Keratinocyte (primary cell): ENCODE measurements around the gene FNTB. TPM values are rescaled to one million over a fixed set of nuclear protein-coding genes. Genes with fewer than 3 reads are reported as not detected.

Source experiments
- DNase-seq: peaks from one replicate; pipeline ENCODE4 v3.0.0-alpha.2; 2011; ENCODE audit warnings: low read depth, missing footprints, low spot score
- FAIRE-seq: peaks from 2 replicates; lab custom pipeline; 2011; peaks lifted over from hg19 to GRCh38; lab: Jason Lieb, UNC
- H2AFZ ChIP-seq: 2 replicates; pipeline ENCODE4 v1.6.0; 2012; ENCODE audit warnings: low read length, control low read depth, inconsistent platforms; ENCODE audit not compliant: control insufficient read depth
- H3K27ac ChIP-seq: 2 replicates; pipeline ENCODE4 v1.5.1; 2011; ENCODE audit warnings: low read length; ENCODE audit not compliant: control insufficient read depth, insufficient read depth
- H3K27me3 ChIP-seq: 3 replicates; pipeline ENCODE4 v1.6.0; 2011; ENCODE audit warnings: low read length; ENCODE audit not compliant: control insufficient read depth, insufficient read depth; ENCODE audit errors: extremely low read depth
- H3K36me3 ChIP-seq, 2 experiments: 2 replicates in 1 of 2; 3 replicates in 1 of 2; pipeline ENCODE4 v1.5.1; 2011; ENCODE audit warnings: low read length in 2 of 2, mild to moderate bottlenecking in 1 of 2; ENCODE audit not compliant: control insufficient read depth in 2 of 2, insufficient read depth in 2 of 2; ENCODE audit errors: extremely low read depth in 1 of 2
- H3K4me1 ChIP-seq: 3 replicates; pipeline ENCODE4 v1.5.1; 2011; ENCODE audit warnings: low read length; ENCODE audit not compliant: control insufficient read depth, insufficient read depth; ENCODE audit errors: extremely low read depth
- H3K4me2 ChIP-seq: 3 replicates; pipeline ENCODE4 v1.6.0; 2011; ENCODE audit warnings: low read depth, low read length; ENCODE audit not compliant: control insufficient read depth, insufficient read depth; ENCODE audit errors: extremely low read depth
- H3K4me3 ChIP-seq, 3 experiments: fragments of 200-600 bp in 1 of 3; sonication (generic) in 1 of 3; 2 replicates in 2 of 3; 3 replicates in 1 of 3; pipeline ENCODE4 v1.5.1; 2011 to 2016; ENCODE audit warnings: low read length in 3 of 3, mild to moderate bottlenecking in 3 of 3, control low read depth in 2 of 3, inconsistent platforms in 1 of 3, low read depth in 1 of 3, mixed read lengths in 1 of 3, mixed run types in 1 of 3, moderate library complexity in 1 of 3; ENCODE audit not compliant: control insufficient read depth in 2 of 3, insufficient read depth in 2 of 3; ENCODE audit errors: extremely low read depth in 1 of 3
- H3K79me2 ChIP-seq: 2 replicates; pipeline ENCODE4 v1.6.0; 2012; ENCODE audit warnings: low read length; ENCODE audit not compliant: control insufficient read depth, insufficient read depth
- H3K9ac ChIP-seq: 3 replicates; pipeline ENCODE4 v1.6.0; 2011; ENCODE audit warnings: low read length; ENCODE audit not compliant: control insufficient read depth, insufficient read depth; ENCODE audit errors: extremely low read depth
- H3K9me1 ChIP-seq: 3 replicates; pipeline ENCODE4 v1.6.0; 2011; ENCODE audit warnings: low read length; ENCODE audit not compliant: control insufficient read depth, insufficient read depth; ENCODE audit errors: extremely low read depth
- H3K9me3 ChIP-seq: 2 replicates; pipeline ENCODE4 v1.5.1; 2012; ENCODE audit warnings: low read depth, low read length; ENCODE audit not compliant: control insufficient read depth
- H4K20me1 ChIP-seq: 3 replicates; pipeline ENCODE4 v1.6.0; 2011; ENCODE audit warnings: low read length; ENCODE audit not compliant: control insufficient read depth, insufficient read depth; ENCODE audit errors: extremely low read depth
- EZH2 ChIP-seq: IDR thresholded peaks from one replicate; pipeline ENCODE4 v1.6.1; 2012; ENCODE audit warnings: inconsistent platforms, mild to moderate bottlenecking, low read length, moderate library complexity
- dilution Hi-C: fragments of 300-500 bp; cut with MboI; formaldehyde crosslinking; loops from one replicate; pipeline ENCODE4 v1.7.0; 2020; ENCODE audit warnings: low sequenced_read_pairs; ENCODE audit not compliant: extremely low pct_ligation_motif_present
- polyA plus RNA-seq, 5 experiments: library from polyadenylated mRNA; depleted of rRNA in 3 of 5; stranded (reverse) in 3 of 5; stranded (forward) in 1 of 5; unstranded in 1 of 5; fragments of >200 nt; gene quantifications; 1 replicate in 1 of 5; 2 replicates in 3 of 5; 3 replicates in 1 of 5; pipeline versions ENCODE4 v1.2.1 to v1.2.3, GENCODE V29; 2011 to 2012; ENCODE audit warnings: missing spikeins in 2 of 5, low read depth in 1 of 5, low replicate concordance in 1 of 5
- TF ChIP-seq, protein P1 (sequence below), 3 experiments: IDR thresholded peaks in 1 of 3; conservative IDR thresholded peaks in 1 of 3; optimal IDR thresholded peaks in 1 of 3; 2 replicates in 2 of 3; 3 replicates in 1 of 3; pipeline versions ENCODE3 to v1.5.1; 2011; ENCODE audit warnings: low read length in 3 of 3, mild to moderate bottlenecking in 3 of 3, moderate library complexity in 2 of 3, control low read depth in 1 of 3, inconsistent platforms in 1 of 3; ENCODE audit not compliant: insufficient read depth in 2 of 3; ENCODE audit errors: extremely low read depth in 1 of 3

The FNTB gene
- polyA plus RNA-seq, 1 donor (not counting 4 experiments of a cell fraction or from before 2014, with no cell fraction given), result 10.1 TPM

DNA sequence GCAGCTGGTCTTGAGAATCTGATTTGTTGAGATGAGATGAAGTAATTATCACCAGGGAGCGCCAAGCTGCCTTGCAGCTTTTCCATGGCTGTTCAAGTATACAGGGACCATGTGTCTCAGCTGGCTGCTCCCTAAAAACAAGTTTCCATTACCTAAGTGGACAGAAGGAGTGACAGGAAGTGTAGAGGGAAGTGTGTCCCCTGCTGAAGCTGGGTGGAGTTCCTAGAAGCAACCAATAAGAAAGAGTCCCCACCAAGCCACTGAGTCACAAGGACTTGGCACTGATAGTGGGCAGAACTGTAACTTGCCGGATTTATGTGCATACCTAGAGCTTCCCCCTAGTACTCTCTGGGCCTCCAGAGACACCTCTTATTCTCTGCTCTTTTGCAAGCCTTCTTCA is 42.7 kb upstream of the FNTB start:
- H3K79me2 ChIP-seq, result peaks cover 4% of the 10 kb centered on the region
- H4K20me1 ChIP-seq, result no peaks in the 10 kb centered on the region
- H3K4me3 ChIP-seq, result no peak overlapping the region
- dilution Hi-C loops, result no loop called here
- H3K27ac ChIP-seq, result no peak overlapping the region
- H3K9ac ChIP-seq, result no peak overlapping the region
- H3K27me3 ChIP-seq, result no peaks in the 10 kb centered on the region
- FAIRE-seq (no peak), DNase-seq (no peak)
- TF ChIP-seq EZH2, result no peak
- TF ChIP-seq, protein P1, sequence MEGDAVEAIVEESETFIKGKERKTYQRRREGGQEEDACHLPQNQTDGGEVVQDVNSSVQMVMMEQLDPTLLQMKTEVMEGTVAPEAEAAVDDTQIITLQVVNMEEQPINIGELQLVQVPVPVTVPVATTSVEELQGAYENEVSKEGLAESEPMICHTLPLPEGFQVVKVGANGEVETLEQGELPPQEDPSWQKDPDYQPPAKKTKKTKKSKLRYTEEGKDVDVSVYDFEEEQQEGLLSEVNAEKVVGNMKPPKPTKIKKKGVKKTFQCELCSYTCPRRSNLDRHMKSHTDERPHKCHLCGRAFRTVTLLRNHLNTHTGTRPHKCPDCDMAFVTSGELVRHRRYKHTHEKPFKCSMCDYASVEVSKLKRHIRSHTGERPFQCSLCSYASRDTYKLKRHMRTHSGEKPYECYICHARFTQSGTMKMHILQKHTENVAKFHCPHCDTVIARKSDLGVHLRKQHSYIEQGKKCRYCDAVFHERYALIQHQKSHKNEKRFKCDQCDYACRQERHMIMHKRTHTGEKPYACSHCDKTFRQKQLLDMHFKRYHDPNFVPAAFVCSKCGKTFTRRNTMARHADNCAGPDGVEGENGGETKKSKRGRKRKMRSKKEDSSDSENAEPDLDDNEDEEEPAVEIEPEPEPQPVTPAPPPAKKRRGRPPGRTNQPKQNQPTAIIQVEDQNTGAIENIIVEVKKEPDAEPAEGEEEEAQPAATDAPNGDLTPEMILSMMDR (optimal IDR thresholded peaks at IDR 0.05 in 1 of 3, IDR thresholded peaks at IDR 0.05 in 1 of 3, conservative IDR thresholded peaks at IDR 0.05 in 1 of 3; ENCODE audit: extremely low read depth in 1 of 3, insufficient read depth in 2 of 3, low read length in 3 of 3), result no peak
- H3K9me3 ChIP-seq, result no peaks in the 10 kb centered on the region
- H3K36me3 ChIP-seq, result peaks cover 0 to 13% of the 10 kb centered on the region in 2 experiments
- peaks cover 16% of the 10 kb centered on the region for H3K4me1 ChIP-seq
- H3K4me2 ChIP-seq, result no peak overlapping the region
- no peaks in the 10 kb centered on the region for H3K9me1 ChIP-seq
- H2AFZ ChIP-seq, result no peak overlapping the region

DNA sequence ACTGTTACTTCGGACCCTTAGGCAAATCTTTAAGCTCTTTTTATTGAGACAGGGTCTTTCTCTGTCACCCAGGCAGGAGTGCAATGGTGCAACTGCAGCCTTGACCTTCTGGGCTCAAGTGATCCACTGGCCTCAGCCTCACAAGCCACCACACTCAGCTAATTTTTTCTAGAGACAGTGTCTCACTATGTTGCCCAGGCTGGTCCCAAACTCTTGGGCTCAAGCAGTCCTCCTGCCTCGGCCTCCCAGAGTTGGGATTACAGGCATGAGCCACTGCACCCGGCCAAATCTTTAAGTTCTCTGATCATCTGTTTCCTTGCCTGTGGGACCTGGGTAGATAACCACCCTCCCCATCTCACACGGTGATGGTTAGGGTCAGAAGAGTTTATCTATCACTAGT is 41.8 kb upstream of the FNTB start:
- Histone ChIP-seq H3K4me1 (peaks cover 16% of the 10 kb centered on the region), H3K36me3 (peaks cover 0 to 7% of the 10 kb centered on the region in 2 experiments), H3K4me3 (no peak overlapping the region), H3K9me3 (no peaks in the 10 kb centered on the region), H2AFZ (no peak overlapping the region), H3K4me2 (no peak overlapping the region), H3K79me2 (peaks cover 4% of the 10 kb centered on the region), H3K27ac (no peak overlapping the region), H3K9me1 (no peaks in the 10 kb centered on the region), H3K9ac (no peak overlapping the region), H3K27me3 (no peaks in the 10 kb centered on the region), H4K20me1 (no peaks in the 10 kb centered on the region)
- DNase-seq (no peak), FAIRE-seq (no peak)
- TF ChIP-seq, protein P1 (optimal IDR thresholded peaks at IDR 0.05 in 1 of 3, IDR thresholded peaks at IDR 0.05 in 1 of 3, conservative IDR thresholded peaks at IDR 0.05 in 1 of 3; ENCODE audit: extremely low read depth in 1 of 3, insufficient read depth in 2 of 3, low read length in 3 of 3), result no peak
- no peak for TF ChIP-seq EZH2
- dilution Hi-C loops, result no loop called here
